ENCODE results near the gene NAALADL2. TPM values are rescaled to one million over a fixed set of nuclear protein-coding genes. Genes with fewer than 3 reads are reported as not detected.
A peak's percentile ranks its signal among the peaks of the same experiment; 100 is the strongest.

NAALADL2 gene
- total RNA-seq, 1 experiment from 2014 or later: 1.6 TPM

- H3K27ac Mint-ChIP-seq: peak overlapping the region in 1 of 3 experiments; percentile 29; a peak in 1 of 7 replicates
- H3K4me1 Mint-ChIP-seq: peaks cover 2% of the 10 kb centered on the region in 2 experiments; a peak in 1 of 4 replicates
- no peaks in the 10 kb centered on the region for H3K36me3 Mint-ChIP-seq (ENCODE audit: insufficient read depth in 1 of 3, low read depth in 3 of 3)
- Histone ChIP-seq H4K8ac (replicated peaks; ENCODE audit: insufficient read length, low read depth, low read length) (no peak overlapping the region), H4K20me1 (ENCODE audit: control insufficient read depth, insufficient read depth, insufficient read length) (no peaks in the 10 kb centered on the region), H2BK20ac (ENCODE audit: low read depth, low read length, poor library complexity, severe bottlenecking) (no peak overlapping the region), H2BK12ac (ENCODE audit: insufficient read length, low read depth, low read length) (no peak overlapping the region), H3K23me2 (ENCODE audit: insufficient read length, low read depth, low read length, poor library complexity, severe bottlenecking) (no peaks in the 10 kb centered on the region), H3K14ac (ENCODE audit: insufficient read depth, low read length) (no peak overlapping the region), H3K27me3 (ENCODE audit: insufficient read depth, low read length) (no peaks in the 10 kb centered on the region), H3K4ac (ENCODE audit: low read depth, low read length) (no peak overlapping the region), H2BK15ac (ENCODE audit: low read depth, low read length) (no peak overlapping the region), H3K9me3 (ENCODE audit: control insufficient read depth, low read depth, low read length) (no peaks in the 10 kb centered on the region), H3K27ac (ENCODE audit: insufficient read length, low read depth, low read length) (no peak overlapping the region), H3T11ph (ENCODE audit: low read length) (no peak overlapping the region), H3K9ac (ENCODE audit: extremely low read depth, insufficient read length, low read length) (no peak overlapping the region), H3K79me1 (ENCODE audit: insufficient read depth, low read depth, low read length, poor library complexity, severe bottlenecking) (no peaks in the 10 kb centered on the region), H3K4me2 (ENCODE audit: insufficient read depth, insufficient read length, low read length) (no peak overlapping the region), H3K23ac (ENCODE audit: insufficient read length, low read depth, low read length) (no peak overlapping the region), H2BK5ac (ENCODE audit: insufficient read length, low read length) (no peak overlapping the region), H4K91ac (ENCODE audit: insufficient read length, low read depth, low read length) (no peak overlapping the region), H2BK120ac (ENCODE audit: low read depth, low read length, poor library complexity, severe bottlenecking) (no peak overlapping the region), H3K56ac (ENCODE audit: insufficient read length, low read depth, low read length) (no peak overlapping the region), H2AK5ac (ENCODE audit: insufficient read length, low read length) (no peak overlapping the region), H2AFZ (ENCODE audit: low read length) (no peak overlapping the region), H3K4me1 (ENCODE audit: insufficient read depth, low read length) (no peaks in the 10 kb centered on the region), H4K5ac (ENCODE audit: insufficient read length, low read depth, low read length) (no peak overlapping the region), H3K18ac (ENCODE audit: insufficient read length, low read depth, low read length) (no peak overlapping the region), H3K79me2 (ENCODE audit: insufficient read depth, low read length) (no peaks in the 10 kb centered on the region)
- no peaks in the 10 kb centered on the region for H3K9me3 Mint-ChIP-seq
- no peaks in the 10 kb centered on the region for H3K27me3 Mint-ChIP-seq (ENCODE audit: low read depth)
- no peak overlapping the region for H3K4me3 Mint-ChIP-seq
- TF ChIP-seq CTCF (conservative IDR thresholded peaks at IDR 0.05): no peak
- no peak for DNase-seq
- WGBS (ENCODE audit: extremely low coverage, insufficient read length, low lambda C conversion rate): no CpG with 5 or more reads among the region's 2 CpGs
Measured at GRCh38 chr3:175476489-175476888, 617.4 kb downstream of the NAALADL2 start.

Measured in H9 (cell line).